Effector CD8-positive, alpha-beta T cell (primary cell): Measurements from ENCODE around the gene UBE2O.

Experiments
- DNase-seq: peaks from one replicate; lab custom pipeline; 2025; lab: John Stamatoyannopoulos, UW

Gene UBE2O

GRCh38 chr17:76439314-76439928 is 13.5 kb downstream of the UBE2O start:
- no peak for DNase-seq

- no peak for DNase-seq
Observed at GRCh38 chr17:76438906-76439305, 14.0 kb downstream of the UBE2O start.

GRCh38 chr17:76437467-76438402 is 15.2 kb downstream of the UBE2O start:
- DNase-seq: no peak

GRCh38 chr17:76435751-76436150 is 17.2 kb downstream of the UBE2O start:
- no peak for DNase-seq

GRCh38 chr17:76434870-76435269 is 18.1 kb downstream of the UBE2O start:
- no peak for DNase-seq

- DNase-seq: no peak
Observed at GRCh38 chr17:76433693-76434092, 19.3 kb downstream of the UBE2O start.

GRCh38 chr17:76432712-76433336 is 20.1 kb downstream of the UBE2O start:
- no peak for DNase-seq

- DNase-seq: no peak
Observed at GRCh38 chr17:76432004-76432403, 20.9 kb downstream of the UBE2O start.

GRCh38 chr17:76431509-76431908 is 21.4 kb downstream of the UBE2O start:
- DNase-seq: no peak

GRCh38 chr17:76428511-76428910 is 24.4 kb downstream of the UBE2O start:
- DNase-seq: no peak

GRCh38 chr17:76427501-76428231 is 25.3 kb downstream of the UBE2O start:
- DNase-seq: no peak

- no peak for DNase-seq
Observed at GRCh38 chr17:76426853-76427252, 26.1 kb downstream of the UBE2O start.

GRCh38 chr17:76422860-76423259 is 30.1 kb downstream of the UBE2O start:
- no peak for DNase-seq

- no peak for DNase-seq
Observed at GRCh38 chr17:76422406-76422805, 30.5 kb downstream of the UBE2O start.

- DNase-seq: no peak
Observed at GRCh38 chr17:76421044-76421407, 31.9 kb downstream of the UBE2O start.

GRCh38 chr17:76420356-76421043 is 32.5 kb downstream of the UBE2O start:
- DNase-seq: no peak

- DNase-seq: no peak
Observed at GRCh38 chr17:76419576-76420260, 33.2 kb downstream of the UBE2O start.

GRCh38 chr17:76417499-76418143 is 35.3 kb downstream of the UBE2O start:
- DNase-seq: no peak

GRCh38 chr17:76416899-76417298 is 36.1 kb downstream of the UBE2O start:
- DNase-seq: no peak

GRCh38 chr17:76416457-76416856 is 36.5 kb downstream of the UBE2O start:
- no peak for DNase-seq
